ENCODE results near the gene L1CAM.

The L1CAM gene

DNA sequence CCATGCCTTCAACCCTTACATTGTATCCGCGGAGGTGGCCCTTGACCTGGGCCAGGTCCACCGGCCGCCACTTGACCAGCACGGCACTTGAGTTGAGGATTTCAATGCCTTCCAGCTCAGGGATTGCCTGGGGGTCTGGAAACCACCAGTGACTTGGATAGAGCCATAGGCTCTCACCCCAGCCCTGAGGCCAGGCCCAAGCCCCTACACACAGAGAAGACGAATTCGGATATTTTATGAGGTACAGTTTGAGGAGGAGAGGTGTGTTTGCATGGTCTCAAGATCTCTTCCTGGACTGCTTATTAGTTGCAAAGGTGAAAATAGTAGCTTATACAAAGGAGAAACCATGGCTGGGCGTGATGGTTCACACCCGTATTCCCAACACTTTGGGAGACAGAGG is 20.3 kb downstream of the L1CAM start:
- Histone ChIP-seq H3K27ac (no peak overlapping the region), H3K4me2 (no peak overlapping the region), H3K4me3 (no peak overlapping the region), H3K9me3 (replicated peaks in 1 of 11) (peaks cover 0 to 12% (median 0%) of the 10 kb centered on the region in 11 experiments; a peak in 4 of 22 replicates), H3K27me3 (peaks cover 39 to 100% (median 94%) of the 10 kb centered on the region in 11 experiments), H4K20me1 (peaks cover 0 to 59% (median 14%) of the 10 kb centered on the region in 11 experiments; a peak in 14 of 22 replicates), H3K4me1 (peaks cover 0 to 42% (median 30%) of the 10 kb centered on the region in 10 experiments; a peak in 14 of 20 replicates), H3K36me3 (peaks cover 0 to 41% (median 0%) of the 10 kb centered on the region in 11 experiments; a peak in 4 of 22 replicates), H3K9ac (no peak overlapping the region)
- no peak for TF ChIP-seq Cebpa-rat (IDR thresholded peaks at IDR 0.05)

DNA sequence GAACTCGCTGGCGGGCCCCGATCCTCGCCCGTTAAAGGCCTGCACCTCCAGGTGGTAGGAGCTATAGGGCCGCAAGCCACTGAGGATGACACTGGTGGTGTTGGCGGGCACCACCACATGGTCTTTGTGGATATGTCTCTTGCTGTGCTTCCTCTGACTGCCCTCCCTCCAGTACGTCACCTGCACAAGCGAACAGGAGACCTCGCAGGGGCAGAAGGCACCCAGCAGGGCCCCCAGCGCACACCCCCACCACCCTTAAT is 20.7 kb downstream of the L1CAM start:
- H3K4me1 ChIP-seq: peaks cover 0 to 38% (median 29%) of the 10 kb centered on the region in 10 experiments; a peak in 14 of 20 replicates
- peaks cover 0 to 54% (median 14%) of the 10 kb centered on the region in 11 experiments; a peak in 14 of 22 replicates for H4K20me1 ChIP-seq
- peak overlapping the region in 1 of 11 experiments; percentile 50; a peak in 1 of 22 replicates for H3K4me2 ChIP-seq
- peaks cover 0 to 38% (median 0%) of the 10 kb centered on the region in 11 experiments; a peak in 4 of 22 replicates for H3K36me3 ChIP-seq
- H3K9me3 ChIP-seq (replicated peaks in 1 of 11): peaks cover 0 to 12% (median 0%) of the 10 kb centered on the region in 11 experiments; a peak in 4 of 22 replicates
- H3K27ac ChIP-seq: no peak overlapping the region
- H3K9ac ChIP-seq: no peak overlapping the region
- no peak for TF ChIP-seq Cebpa-rat (IDR thresholded peaks at IDR 0.05)
- no peak overlapping the region for H3K4me3 ChIP-seq
- peaks cover 40 to 97% (median 91%) of the 10 kb centered on the region in 11 experiments for H3K27me3 ChIP-seq

DNA sequence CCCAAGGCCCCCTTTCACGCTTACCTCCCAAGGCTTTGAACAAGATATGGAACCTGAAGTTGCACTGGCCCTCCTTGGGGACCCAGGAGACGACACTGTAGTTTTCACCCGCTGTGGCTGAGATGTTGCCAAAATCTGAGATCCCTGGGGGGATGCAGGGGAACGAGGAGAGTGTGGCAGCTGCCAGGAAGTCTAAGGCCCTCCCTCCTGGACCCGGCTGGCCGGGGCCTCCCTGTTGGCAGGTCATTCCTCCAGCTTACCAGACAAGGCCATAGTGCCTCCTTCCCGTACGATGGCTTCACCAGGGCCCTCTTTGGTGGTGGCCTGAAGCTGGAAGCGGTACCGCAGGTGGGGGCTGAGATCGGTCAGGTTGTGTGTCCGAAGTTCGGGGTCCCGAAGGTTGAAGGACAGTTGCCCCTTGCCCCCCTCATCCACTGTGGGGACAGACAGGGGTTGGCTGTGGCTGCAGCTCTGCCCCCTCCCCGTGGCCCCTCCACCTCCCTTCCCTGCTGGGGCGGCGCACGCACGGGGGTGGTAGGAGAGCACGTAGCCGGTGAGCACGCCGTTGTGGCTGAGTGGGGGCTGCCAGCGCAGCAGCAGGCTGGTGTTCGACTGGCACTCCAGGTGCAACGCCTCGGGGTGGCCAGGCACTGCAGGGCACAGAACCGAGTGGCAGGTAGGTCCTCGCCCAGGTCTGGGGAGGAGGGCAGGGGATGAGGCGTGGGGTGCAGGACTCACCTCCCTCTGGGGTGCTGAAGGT is 21.2 kb downstream of the L1CAM start:
- Histone ChIP-seq H3K27ac (no peak overlapping the region), H3K4me2 (peak overlapping the region in 7 of 11 experiments; percentile 23 to 62 (median 50); a peak in 9 of 22 replicates), H3K9ac (no peak overlapping the region), H3K4me3 (no peak overlapping the region), H3K9me3 (replicated peaks in 1 of 11) (peaks cover 0 to 12% (median 0%) of the 10 kb centered on the region in 11 experiments; a peak in 4 of 22 replicates), H3K4me1 (peaks cover 0 to 34% (median 27%) of the 10 kb centered on the region in 10 experiments; a peak in 14 of 20 replicates), H3K27me3 (peaks cover 45 to 97% (median 91%) of the 10 kb centered on the region in 11 experiments), H4K20me1 (peaks cover 0 to 54% (median 14%) of the 10 kb centered on the region in 11 experiments; a peak in 13 of 22 replicates), H3K36me3 (peaks cover 0 to 34% (median 0%) of the 10 kb centered on the region in 11 experiments; a peak in 4 of 22 replicates)
- TF ChIP-seq Cebpa-rat (IDR thresholded peaks at IDR 0.05): no peak

DNA sequence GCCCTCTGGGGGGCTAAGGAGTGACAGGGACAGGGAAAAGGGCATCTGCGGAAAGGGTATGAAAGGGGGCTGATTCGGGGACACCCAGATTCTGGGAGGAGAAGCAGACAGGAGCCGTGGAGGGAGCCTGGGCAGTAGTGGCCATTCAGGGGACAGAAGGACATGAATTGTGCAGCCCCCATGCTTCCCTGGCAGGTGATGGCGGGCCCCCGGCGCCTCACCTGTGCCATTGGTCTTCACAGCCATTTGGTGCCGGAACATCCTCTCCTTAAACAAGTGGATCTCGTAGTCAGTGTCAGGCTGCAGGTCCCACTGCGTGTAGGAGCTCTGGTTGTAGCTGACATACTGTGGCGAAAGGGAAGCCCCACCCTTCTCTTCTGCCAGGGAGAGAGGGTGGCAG is 21.9 kb downstream of the L1CAM start:
- H3K27me3 ChIP-seq: peaks cover 45 to 96% (median 91%) of the 10 kb centered on the region in 11 experiments
- no peak overlapping the region for H3K9ac ChIP-seq
- H4K20me1 ChIP-seq: peaks cover 0 to 47% (median 14%) of the 10 kb centered on the region in 11 experiments; a peak in 13 of 22 replicates
- H3K4me2 ChIP-seq: peak overlapping the region in 8 of 11 experiments; percentile 26 to 62 (median 49); a peak in 11 of 22 replicates
- TF ChIP-seq Cebpa-rat (IDR thresholded peaks at IDR 0.05): no peak
- H3K9me3 ChIP-seq (replicated peaks in 1 of 11): peaks cover 0 to 15% (median 0%) of the 10 kb centered on the region in 11 experiments; a peak in 4 of 22 replicates
- no peak overlapping the region for H3K4me3 ChIP-seq
- H3K27ac ChIP-seq: no peak overlapping the region
- peaks cover 0 to 34% (median 27%) of the 10 kb centered on the region in 10 experiments; a peak in 14 of 20 replicates for H3K4me1 ChIP-seq
- H3K36me3 ChIP-seq: peaks cover 0 to 28% (median 0%) of the 10 kb centered on the region in 11 experiments; a peak in 3 of 22 replicates

DNA sequence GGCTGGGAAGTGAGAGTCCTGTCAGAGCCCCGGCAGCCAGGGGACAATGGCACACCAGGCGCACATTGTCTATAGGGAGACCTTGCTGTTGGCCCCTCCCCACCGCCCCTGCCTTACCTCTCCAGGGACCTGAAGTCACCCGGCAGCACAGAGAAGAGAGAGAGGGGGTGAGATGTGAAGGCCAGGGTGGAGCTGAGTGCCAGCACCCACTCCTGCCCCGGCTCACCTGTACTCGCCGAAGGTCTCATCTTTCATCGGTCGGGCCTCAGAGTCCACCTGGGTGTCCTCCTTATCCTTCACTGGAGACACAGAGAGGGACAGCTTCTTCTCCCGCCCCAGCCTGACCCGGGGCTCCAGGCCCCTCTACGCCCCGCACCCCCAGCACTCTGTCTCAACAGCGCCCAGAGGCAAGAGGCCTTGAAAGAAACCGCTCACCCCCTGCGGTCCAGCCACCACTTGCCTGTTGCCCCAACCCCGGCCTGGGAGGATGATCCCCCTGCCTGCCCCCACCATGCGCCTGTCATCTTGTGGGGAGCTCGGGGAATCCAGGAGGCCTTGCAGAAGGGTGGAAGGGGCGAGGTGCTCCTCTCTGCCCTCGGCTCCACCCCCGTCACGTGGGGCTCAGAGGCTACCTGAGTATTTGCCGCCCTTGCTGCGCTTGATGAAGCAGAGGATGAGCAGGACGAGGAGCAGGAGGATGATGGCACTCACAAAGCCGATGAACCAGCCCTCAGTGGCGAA is 22.6 kb downstream of the L1CAM start:
- Histone ChIP-seq H3K9me3 (replicated peaks in 1 of 11) (peaks cover 0 to 20% (median 2%) of the 10 kb centered on the region in 11 experiments; a peak in 9 of 22 replicates), H3K4me2 (peak overlapping the region in 8 of 11 experiments; percentile 26 to 62 (median 49); a peak in 11 of 22 replicates), H3K4me3 (no peak overlapping the region), H3K27ac (no peak overlapping the region), H3K27me3 (peaks cover 47 to 96% (median 91%) of the 10 kb centered on the region in 11 experiments), H3K9ac (no peak overlapping the region), H3K4me1 (peaks cover 0 to 34% (median 27%) of the 10 kb centered on the region in 10 experiments; a peak in 14 of 20 replicates), H3K36me3 (peaks cover 0 to 24% (median 0%) of the 10 kb centered on the region in 11 experiments; a peak in 3 of 22 replicates), H4K20me1 (peaks cover 0 to 40% (median 14%) of the 10 kb centered on the region in 11 experiments; a peak in 12 of 22 replicates)
- TF ChIP-seq Cebpa-rat (IDR thresholded peaks at IDR 0.05): no peak

DNA sequence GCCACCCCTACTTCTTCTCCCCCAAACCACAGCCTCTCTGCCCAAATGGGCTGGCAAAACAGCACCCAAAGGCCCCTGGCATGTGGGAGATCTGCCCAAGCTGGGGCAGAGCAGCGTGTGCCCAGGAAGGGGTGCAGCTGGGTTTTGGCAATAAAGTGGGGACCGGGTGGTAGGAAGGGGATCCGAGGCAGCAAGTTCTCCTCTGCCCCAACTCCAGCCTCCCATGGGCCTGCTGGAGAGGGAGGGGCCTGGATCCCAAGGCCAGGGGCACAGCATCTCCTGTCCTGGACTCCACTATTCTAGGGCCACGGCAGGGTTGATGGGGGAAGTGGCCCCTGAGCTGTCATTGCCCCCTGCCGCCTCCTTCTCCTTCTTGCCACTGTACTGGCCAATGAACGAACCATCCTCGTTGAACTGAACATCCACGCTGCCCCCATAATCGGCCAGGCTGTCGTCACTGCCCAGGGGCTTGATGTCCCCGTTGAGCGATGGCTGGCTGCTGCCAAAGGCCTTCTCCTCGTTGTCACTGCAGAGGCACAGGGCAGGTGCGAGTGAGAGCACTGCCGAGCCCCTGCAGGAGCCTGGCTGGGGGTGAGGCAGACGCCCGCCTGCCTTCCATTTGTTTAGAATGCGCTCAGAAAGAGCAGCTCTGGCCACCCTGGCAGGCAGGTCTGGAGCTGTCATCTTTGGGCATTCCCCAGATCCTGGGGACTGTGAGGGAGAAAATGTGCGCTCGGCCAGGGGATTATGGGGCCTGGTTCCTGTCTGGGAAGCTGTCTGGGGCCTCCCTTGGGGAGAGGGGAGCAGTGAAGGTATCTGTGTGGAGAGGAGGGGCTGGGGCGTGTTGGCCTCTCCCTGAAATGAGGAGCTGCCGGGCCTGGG is 23.4 kb downstream of the L1CAM start:
- Histone ChIP-seq H3K4me2 (peak overlapping the region in 7 of 11 experiments; percentile 26 to 62 (median 50); a peak in 11 of 22 replicates), H3K27ac (no peak overlapping the region), H3K9me3 (replicated peaks in 1 of 11) (peaks cover 0 to 28% (median 10%) of the 10 kb centered on the region in 11 experiments; a peak in 12 of 22 replicates), H3K36me3 (peaks cover 0 to 18% (median 0%) of the 10 kb centered on the region in 11 experiments; a peak in 3 of 22 replicates), H3K9ac (no peak overlapping the region), H3K4me3 (no peak overlapping the region), H3K4me1 (peaks cover 0 to 38% (median 29%) of the 10 kb centered on the region in 10 experiments; a peak in 14 of 20 replicates), H4K20me1 (peaks cover 0 to 45% (median 14%) of the 10 kb centered on the region in 11 experiments; a peak in 12 of 22 replicates), H3K27me3 (peaks cover 55 to 97% (median 93%) of the 10 kb centered on the region in 11 experiments)
- TF ChIP-seq Cebpa-rat (IDR thresholded peaks at IDR 0.05): no peak

DNA sequence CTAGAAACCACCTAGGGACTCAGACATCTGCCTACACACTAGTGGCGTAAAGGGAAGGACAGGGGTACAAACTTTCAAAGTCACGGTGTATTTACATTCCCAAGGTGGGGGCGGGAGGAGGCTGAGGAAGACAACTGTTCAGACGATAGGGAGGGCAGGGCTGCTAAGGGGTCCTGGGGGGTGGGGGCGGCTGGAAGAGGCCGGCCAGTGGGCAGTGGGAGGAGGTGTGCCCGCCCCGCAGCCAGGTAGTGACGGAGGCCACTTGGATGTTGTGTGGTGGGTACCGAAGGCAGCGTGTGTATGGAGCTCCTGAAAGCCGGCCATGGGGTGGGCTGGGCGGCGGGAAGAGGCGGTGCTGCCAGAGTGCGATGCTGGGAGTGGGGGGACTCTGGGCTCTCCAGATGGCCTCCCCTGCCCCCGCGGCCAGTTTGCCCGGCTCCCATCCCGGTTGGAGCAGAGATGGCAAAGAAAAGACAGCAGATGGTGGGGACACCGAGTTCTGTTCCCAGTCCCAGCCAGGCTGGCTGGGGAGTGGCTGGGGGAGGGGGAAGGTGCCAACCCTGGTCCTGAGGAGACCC is 24.2 kb downstream of the L1CAM start:
- H3K36me3 ChIP-seq: peaks cover 0 to 11% (median 0%) of the 10 kb centered on the region in 11 experiments; a peak in 2 of 22 replicates
- H3K4me3 ChIP-seq: no peak overlapping the region
- peaks cover 0 to 26% (median 11%) of the 10 kb centered on the region in 11 experiments; a peak in 14 of 22 replicates for H3K9me3 ChIP-seq (replicated peaks in 1 of 11)
- TF ChIP-seq Cebpa-rat (IDR thresholded peaks at IDR 0.05): no peak
- H3K9ac ChIP-seq: no peak overlapping the region
- peaks cover 0 to 45% (median 14%) of the 10 kb centered on the region in 11 experiments; a peak in 12 of 22 replicates for H4K20me1 ChIP-seq
- peaks cover 58 to 94% (median 89%) of the 10 kb centered on the region in 11 experiments for H3K27me3 ChIP-seq
- peaks cover 0 to 43% (median 31%) of the 10 kb centered on the region in 10 experiments; a peak in 14 of 20 replicates for H3K4me1 ChIP-seq
- no peak overlapping the region for H3K27ac ChIP-seq
- no peak overlapping the region for H3K4me2 ChIP-seq

Data from BLaER1 treated with 17β-estradiol and CSF1 and Interleukin-3, amounts not matched to agents 10 nM and 100 nM (cell line).